Subcutaneous preadipocyte (primary cell): ENCODE measurements around the gene CITED1. TPM values are rescaled to one million over a fixed set of nuclear protein-coding genes. Genes with fewer than 3 reads are reported as not detected.

Experiments used
- small RNA-seq: library from RNA; depleted of rRNA; stranded (forward); fragments of <200 nt; gene quantifications from one replicate; pipeline ENCODE3, GENCODE V24; 2012
- total RNA-seq: library from RNA; depleted of rRNA; stranded (reverse); fragments of >200 nt; gene quantifications from 2 replicates; pipeline ENCODE4 v1.2.3, GENCODE V29; 2012

Gene CITED1
- 0.37 and 2.0 TPM in 2 replicates for total RNA-seq

GRCh38 chrX:72305286-72306084 is at the start of gene CITED1:
TSS of gene CITED1 (minus strand) at chrX:72305914. CDS start at chrX:72302869, 3,045 bp downstream.

Small RNA genes lying within 50 kb of the gene (small RNA-seq; reads per million reads assigned to genes)
- gene RF00019: not detected

Other genes starting within 250 kb of the CITED1 start
- gene RTL5, start 174.0 kb downstream of the CITED1 start, total RNA-seq: 1.1 and 1.2 TPM in 2 replicates
- 6.2 and 10.4 TPM in 2 replicates for gene PIN4, start 124.2 kb downstream of the CITED1 start, total RNA-seq
- gene ERCC6L, start 66.9 kb downstream of the CITED1 start, total RNA-seq: 3.7 and 9.8 TPM in 2 replicates
- 829 and 1,547 TPM in 2 replicates for gene RPS4X, start 28.7 kb downstream of the CITED1 start, total RNA-seq